NCI-H2227 (cell line): Measurements from ENCODE around the gene TMEM184A.

Experiments used
- DNase-seq: peaks from one replicate; lab custom pipeline; 2025; ENCODE audit not compliant: unreplicated experiment; lab: John Stamatoyannopoulos, UW

The TMEM184A gene

DNA sequence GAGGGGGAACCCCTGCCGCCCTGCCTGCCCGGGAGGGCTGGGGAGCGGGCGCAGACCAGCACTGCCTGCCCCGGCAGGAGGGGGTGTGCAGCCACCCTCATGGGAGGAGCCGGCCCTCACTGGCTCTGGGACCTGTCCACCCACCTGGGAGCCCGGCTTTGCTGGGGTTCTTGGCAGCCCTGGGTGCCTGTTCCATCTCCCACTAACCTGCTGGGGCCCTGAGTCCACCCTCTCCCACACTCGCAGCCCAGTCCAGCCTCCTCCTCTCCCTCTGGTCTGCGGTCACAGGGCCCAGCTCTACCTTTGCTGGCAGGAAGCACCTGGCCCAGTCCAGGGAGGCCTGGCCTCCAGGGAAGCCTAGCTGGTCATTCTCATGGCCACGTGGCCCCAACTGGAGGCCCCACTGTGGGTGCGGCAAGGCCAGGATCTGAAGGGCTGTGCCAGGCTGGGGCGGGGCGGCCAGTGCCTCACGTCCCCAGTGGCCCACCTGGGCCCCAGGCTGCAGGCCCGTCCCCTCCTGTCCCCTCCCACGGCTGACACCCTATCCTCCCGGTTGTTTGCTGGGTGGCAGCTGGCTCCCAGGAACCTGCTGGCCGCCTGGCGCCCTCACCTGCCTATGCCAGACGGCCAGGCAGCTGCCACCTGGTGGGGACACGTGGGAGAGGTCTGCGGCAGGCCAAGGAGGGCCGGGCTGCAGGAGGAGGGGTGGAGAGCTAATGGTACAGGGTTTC is at the start of gene TMEM184A:
Gene TMEM184A (minus strand): TSS at position 393 of the 731 bp plus-strand sequence. CDS start 721 bp downstream, outside the sequence.
- DNase-seq = peak; percentile 43

DNA sequence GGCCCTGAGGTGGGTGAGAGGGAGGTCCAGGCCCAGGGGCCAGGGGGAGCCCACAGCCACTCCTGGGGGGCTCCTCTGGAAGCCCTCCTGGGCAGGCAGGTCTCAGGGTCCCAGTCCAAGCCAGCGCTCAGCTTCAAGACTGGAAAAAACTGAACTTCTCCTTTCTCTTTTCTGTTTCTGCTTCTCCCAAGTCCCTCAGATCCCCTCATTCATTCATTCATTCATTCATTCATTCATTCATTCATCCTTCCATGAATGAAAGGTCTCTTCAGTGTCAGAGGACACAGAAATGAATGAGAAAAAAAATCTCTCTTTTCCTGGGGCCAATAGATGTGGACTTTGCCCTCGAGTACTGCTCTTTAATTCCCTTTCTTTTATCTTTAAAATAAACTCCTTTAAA is 48.4 kb upstream of the TMEM184A start:
- DNase-seq = no peak

DNA sequence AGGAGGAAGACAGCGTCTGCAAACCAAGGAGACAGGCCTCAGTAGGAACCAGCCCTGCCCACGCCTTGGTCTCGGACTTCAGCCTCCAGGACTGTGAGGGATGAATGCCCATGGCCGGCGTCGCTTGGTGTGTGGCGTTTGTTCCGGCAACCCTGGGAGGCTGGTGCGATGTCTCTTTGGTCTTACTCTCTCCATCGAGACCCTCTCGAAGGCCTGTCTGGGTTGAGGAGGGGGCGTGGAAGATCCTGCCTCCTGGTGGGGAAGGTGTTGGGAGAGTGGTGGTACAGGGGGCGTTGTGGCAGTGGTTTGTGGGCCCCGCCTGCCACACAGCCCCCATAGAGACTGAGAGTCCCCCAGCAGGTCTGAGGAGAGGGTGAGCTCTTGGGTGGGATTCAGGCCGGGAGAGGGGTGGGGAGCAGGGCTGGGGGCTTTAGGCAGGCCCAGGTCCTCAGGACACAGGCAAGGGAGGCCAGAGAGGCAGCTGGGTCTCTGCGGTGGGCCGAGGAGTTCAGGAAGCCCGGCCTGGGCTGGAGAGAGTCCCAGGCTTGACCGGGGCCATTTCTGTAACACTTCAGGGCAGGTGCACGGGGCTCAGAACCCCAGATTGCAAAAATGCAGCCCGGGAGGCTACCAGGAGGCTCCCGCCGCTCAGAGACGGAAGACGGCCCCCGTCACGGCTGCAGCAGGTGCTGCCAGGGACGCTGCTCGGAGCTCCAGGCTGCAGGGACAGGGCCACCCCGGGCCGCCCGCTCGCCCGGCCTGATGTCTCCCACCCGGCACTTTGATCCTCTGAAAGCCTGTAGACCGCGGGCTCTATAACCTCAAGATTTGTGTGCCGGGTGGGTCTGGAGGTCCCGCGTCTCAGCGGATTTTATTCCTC is 47.6 kb upstream of the TMEM184A start:
- DNase-seq = no peak

DNA sequence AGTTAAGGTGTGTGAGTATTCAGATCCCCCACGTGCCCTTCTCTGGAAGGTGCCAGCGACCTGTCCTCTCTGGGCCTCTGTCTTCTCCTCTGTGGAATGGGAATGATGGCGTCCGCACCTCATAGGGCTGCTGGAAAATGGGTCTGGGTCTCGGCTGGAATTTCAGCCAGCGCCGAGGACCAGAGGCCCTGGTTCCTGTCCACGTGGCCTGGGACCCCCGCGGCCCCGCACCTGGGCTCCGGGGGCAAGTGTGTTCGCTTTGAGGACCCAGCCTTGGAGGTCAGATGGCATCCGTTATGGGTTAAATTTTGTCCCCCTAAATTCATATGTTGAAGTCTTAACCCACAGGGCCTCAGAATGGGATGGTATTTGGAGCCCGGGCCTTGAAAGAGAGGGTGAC is 46.4 kb upstream of the TMEM184A start:
- DNase-seq = no peak

DNA sequence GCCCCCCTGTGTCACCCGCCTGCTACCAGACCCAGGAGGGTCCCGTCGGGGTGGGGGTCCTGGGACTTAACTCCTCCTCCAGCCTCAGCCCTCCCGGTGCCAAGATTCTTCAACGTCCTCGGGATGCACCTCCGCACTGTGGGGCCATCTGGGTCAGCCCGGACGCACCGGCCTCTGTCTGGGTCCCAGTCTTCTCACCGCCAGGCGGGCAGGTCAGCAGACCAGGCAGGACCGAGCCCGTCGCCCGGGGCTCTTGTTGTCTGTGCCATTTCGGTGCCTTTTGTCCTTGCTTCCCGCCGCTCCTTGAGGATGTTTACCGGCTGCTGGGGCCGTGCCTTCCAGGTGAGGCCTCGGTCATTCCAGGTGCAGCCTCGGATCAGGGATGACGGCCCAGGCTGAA is 46.0 kb upstream of the TMEM184A start:
- no peak for DNase-seq

DNA sequence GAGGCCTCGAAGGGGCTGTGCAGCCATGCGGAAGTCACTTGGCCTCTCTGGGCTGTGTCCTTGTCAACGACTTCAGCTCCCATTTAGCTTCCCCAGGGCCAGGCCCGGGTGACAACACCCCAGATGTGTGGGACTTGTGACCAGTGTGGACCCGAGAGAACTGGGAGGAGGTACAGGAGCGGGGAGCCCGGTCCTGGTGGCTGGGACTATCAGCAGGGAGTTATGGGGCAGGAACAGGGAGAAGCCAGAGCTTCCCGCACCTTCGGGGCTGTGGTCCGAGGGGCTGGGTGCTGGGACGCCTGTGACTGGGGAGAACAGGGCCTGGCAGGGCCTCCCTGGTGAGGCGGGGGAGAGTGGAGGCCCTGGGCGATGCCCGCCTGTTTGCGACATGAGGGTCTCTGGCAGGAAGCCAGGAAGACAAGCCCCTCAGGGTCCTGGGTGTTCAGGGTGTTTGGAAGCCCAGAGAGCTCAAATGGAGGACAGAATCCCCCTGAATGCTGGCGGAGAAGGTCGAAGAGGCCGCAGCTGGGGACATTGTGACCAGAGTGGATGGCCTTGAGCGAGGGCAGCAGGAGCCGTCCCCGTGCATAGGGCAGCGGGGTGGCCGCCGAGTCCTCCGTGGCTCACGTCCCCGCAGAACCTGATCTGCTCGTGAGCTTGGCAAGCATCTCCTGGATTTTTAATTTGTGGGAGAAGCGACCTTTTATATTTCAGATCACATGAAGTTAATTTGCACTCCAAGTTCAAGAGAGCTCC is 43.8 kb upstream of the TMEM184A start:
- no peak for DNase-seq

DNA sequence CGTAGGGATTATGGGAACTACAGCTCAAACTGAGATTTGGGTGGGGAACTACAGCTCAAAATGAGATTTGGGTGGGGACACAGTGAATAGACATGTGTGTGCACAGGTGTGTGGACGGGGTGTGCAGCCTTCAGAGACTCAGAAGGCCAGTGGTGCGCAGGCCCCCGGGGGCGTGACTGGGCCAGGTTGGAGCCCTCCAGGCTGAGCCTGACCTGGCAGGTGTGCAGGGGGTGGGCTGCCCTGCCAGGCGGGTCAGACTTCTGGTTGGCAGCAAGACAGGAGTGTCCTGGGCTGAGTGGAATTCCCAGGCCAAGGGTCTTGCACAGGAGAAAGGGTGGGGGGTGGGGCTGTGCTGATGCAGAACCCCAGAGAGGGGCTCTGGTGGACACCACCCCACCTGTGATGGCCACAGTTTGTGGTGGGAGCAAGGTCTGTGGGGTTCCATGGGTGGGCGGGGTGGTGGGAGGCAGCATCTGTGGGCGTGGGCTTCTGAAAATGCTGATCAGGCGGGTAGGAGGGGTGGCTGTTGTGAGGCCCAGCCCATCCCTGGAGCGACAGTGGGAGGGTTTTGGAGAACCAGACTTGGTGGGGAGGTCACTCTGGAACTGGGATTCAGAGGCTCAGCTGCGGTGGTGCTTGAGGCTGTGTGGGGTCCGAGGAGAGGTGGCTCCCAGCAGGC is 43.1 kb upstream of the TMEM184A start:
- DNase-seq = no peak

DNA sequence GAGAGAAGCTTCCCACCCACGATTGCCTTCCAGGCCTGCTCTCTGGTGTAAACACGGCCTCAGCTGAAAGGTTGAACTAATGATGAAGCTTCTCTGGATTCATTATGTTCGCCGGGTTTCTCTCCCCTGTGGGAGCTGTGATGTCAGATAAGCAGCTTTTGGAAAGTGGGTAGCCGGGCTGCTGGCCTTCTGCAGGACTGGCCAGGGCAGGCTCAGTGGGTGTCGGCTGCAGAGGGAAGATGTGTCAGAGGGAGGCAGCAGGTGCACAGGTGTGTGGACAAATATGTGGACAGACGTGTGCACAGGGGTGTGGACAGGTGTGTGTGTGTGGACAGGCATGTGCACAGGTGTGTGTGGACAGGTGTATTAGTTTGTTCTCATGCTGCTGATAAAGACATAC is 42.3 kb upstream of the TMEM184A start:
- DNase-seq = no peak

DNA sequence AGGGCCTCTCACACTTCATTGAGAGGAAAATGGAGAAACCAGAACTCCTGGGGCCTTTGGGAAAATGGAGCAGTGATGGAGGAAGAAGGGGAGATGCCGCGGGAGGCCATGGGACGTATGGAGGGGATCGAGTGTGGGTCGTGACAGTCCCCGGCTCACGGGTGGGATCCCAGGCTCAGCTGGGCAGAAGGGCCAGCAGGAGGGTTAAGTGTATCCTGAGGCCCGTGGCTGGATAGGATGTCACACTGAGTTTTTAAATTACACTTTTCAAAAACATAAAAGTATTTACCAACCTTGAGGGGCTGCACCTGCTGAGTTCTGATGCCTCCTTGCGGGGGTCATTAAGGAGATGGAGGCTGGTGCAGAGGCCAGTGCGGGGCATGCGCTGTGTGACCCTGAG is 41.8 kb upstream of the TMEM184A start:
- DNase-seq = no peak

DNA sequence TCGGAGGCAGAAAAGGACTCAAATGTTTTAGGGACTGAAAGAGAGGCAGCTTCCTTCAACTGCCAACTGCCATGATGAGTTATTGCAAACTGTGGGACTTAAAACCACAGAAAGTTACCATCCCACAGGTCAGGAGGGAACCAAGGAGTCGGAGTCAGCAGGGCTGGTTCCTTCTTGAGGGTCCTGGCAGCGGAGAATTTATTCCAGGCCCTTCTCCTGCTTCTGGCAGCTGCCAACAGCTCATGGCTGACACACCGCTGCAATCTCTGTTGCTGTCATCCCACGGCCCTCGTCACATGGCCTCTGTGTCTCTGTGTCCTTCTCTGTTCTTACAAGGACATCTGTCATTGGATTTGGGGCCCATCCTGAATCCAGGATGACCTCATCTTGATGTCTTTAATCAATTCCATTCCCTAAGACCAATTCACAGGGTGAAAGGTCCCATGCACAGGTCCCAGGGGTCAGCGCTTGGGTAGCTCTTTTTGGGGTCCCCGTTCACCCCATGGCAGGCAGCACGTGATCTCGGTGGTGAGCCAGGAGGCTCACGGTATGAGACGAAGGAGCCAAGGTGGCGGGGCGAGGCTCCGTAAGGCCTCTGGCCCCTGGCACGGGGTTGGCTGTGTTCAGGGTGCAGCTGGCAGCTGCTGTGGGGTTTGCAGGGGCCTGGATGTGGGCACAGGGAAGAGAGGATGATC is 41.2 kb upstream of the TMEM184A start:
- no peak for DNase-seq

DNA sequence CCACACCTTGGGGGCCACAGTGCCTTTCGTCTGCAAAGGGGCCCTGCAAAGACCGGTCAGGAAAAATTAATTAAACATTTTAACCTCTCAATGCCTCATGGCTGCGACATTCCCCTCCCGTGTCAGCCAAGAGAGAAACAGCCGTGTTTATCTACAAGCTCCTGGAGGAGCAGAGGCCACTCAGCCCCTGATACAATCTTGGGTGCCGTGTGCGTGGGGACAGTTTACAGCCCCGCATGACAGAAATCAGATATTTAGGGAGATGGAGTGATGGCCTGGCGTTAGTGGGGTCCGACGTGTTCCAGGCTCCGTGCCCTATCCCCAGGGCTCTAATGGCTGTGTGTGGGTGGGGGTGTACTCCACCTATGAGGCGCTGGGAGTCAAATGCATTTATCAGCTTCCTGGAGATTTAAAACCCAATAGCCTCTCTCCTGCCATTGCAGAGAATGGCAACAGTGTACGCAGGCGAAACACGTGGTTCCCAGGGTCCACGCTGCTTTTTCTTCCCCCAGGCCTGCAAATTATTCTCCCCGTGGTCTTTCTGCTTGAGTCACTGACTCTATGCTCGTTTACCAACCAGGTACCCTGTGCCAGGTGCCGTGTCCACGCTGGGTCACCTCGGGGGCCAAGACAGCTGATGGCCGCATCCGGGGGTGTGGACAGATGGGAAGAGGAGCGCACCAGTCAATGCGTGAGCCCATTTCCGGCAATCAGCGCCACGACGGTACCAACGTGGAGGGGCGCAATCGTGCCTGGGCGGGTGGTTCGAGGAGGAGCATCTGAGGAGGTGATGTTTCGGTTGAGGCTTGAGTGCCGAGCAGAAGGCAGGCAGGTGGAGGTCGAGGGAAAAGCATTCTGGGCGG is 40.4 kb upstream of the TMEM184A start:
- DNase-seq = no peak

DNA sequence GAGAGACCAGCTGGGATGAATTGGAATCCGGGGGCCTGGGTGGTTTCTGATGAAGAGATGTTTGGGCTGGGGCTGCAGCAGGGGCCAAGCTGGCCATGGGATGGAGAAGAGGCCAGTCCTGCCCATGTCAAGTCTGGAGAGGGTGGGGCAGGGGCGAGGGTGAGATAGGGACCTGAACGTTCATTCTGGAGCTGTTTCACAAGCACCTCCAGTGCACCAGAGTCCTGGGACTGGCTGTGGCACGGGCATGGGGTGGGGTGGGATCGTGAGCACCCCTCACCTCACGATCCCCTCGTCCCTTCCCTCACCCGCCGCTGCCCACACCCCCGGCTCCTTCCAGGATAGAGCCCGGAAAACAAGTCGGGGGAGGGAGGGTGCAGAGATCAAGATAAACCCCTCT is 39.6 kb upstream of the TMEM184A start:
- DNase-seq = no peak

DNA sequence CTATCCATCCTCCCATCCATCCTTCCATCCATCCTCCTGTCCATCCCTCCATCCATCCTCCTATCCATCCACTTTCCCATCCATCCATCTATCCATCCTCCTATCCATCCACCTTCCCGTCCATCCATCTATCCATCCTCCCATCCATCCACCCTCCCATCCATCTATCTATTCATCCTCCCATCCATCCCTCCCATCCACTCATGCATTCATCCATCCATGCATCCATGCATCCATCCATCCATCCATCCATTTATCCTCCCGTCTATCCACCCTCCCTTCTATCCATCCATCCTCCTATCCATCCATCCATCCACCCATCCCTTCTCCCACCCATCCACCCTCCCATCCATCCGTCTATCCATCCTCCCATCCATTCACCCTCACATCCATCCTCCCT is 39.0 kb upstream of the TMEM184A start:
- no peak for DNase-seq

DNA sequence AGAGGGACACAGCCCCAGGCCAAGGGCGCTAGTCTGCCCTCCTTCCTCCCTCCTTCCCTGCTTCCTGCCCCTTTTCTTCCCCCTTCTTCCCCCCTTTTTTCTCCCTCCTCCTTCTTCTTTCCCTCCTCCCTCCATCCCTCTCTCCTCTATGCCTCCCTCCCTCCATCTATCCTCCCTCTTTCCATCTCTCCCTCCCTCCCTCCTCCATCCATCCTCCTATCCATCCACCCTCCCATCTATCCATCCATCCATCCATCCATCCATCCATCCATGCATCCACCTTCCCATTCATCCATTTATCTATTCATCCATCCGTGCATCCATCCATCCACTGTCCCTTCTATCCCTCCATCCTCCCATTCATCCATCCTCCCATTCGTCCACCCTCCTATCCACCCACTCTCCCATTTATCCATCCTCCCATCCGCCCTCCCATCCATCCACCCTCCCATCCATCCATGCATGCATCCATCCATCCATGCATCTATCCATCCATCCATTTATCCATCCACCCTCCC is 38.0 kb upstream of the TMEM184A start:
- DNase-seq = no peak

DNA sequence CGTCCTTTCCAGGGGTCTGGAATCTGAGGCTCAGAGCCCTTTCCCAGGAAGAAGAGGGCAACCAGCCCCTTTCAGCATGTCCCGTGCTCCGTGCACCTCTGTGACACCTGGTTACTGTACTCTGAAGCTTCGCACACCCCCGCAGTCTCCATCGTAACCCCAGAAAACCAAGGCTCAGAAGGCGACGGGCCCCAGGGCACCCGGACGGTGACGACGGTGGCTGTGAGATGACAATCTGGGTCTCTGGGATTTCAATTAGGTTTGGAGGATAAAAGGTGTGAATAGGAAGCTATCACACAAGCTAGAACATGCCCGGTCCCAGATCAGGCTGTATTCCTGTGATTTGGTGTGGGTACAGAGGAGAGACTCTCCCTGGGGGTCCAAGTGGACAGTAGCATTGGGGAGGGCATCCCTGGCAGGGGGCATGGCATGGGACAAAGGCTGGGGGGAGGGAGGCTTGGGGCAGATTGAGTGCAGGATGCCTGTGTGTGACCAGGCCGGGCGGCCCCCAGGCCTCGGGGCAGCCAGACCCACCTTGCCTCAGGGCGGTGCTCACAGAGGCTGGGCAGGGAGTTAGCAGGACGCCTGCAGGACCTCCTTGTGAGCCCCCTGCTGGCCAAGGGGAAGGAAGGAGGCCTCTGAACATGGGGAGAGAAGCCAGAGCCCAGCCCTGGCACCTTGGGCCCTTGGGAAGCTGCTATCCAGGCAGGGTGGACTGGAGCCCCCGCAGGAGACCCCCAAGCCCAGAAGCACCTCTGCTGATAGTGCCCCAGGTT is 37.3 kb upstream of the TMEM184A start:
- DNase-seq = no peak

DNA sequence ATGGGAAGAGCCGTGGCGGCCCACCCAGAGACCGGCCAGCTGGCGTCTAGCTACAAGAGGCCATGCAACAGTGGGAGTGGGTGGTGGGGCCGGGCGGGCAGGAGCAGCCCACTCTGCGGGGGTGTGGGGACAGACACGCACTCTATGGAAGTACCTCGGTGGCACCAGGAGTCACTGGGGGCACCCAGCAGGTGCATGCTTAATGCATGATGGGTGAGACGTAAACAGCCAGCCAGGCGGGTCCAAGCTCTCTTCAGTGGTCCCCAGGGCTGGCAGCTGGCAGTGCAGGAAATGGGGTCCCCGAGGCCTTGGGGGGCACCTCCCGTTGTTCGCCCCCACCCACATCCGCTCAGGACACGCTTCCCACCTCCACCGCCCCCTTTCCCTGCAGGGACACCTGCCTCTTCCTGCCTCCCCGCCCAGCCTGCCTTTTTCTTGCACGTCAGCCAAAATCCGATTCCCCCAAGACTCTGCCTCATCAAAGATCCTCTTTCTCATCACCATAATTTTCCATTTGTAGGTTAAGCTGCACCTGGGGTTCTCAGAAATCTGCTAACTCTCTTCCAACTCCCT is 36.4 kb upstream of the TMEM184A start:
- no peak for DNase-seq

DNA sequence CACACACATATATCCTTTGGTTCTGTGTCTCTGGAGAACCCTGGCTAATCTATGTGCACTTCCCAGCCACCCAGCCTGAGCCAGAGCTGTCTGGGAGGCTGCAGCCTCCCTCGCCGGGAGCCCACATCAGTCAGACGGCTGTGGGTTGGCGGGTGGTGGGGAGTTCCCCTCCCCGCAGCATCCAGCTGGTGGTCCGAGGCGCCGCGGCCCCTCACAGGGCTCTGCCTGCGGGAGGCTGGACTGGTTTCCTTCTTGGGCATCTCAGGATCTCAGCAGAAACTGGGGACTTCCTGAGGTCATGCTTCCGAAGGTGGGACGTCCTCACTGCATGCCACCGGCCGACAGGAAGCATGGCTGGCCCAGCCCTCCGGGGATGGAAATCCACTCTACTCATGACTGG is 35.9 kb upstream of the TMEM184A start:
- DNase-seq = no peak

DNA sequence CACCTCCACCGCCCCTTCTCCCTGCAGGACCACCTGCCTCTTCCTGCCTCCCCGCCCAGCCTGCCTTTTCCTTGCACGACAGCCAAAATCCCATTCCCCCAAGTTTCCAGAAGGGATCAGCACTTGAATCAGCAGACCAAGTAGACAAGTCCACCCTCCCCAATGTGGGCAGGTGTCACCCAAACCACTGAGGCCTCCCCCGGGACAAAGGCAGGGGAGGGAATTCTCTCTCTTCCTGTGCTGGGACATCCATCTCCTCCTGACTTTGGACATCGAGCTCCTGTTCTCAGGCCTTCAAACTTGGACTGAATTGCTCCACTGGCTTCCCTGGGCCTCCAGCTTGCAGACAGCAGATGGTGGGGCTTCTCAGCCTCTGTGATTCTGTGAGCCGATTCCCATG is 35.4 kb upstream of the TMEM184A start:
- DNase-seq = no peak
